ENCODE measurements around the gene LIN7A.

DNA sequence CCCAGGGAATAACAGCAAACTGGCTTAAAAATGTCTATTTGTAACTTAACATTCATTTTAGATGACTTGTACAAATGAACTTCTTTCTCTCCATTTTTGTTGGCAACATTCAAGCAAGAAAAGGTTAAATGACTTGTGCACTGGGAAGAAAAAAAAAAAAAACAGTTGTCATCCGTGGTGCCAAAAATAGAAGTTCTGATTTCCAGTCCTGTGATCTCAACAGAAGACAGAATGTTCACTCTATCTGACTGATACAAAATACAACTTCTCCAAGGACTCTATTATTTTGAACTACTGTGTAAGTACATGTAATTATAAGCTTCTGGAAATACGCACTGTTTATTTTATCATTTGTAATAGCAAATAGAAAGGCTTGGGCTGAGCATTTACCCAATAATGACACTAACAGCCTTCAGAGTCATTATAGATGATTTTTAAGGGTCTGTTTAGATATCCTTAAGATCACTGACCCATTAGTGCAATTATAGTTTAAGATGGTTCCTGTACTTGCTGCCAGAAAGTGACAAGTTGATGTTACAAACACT is 59.9 kb downstream of the LIN7A start:
- TF ChIP-seq, protein P1, sequence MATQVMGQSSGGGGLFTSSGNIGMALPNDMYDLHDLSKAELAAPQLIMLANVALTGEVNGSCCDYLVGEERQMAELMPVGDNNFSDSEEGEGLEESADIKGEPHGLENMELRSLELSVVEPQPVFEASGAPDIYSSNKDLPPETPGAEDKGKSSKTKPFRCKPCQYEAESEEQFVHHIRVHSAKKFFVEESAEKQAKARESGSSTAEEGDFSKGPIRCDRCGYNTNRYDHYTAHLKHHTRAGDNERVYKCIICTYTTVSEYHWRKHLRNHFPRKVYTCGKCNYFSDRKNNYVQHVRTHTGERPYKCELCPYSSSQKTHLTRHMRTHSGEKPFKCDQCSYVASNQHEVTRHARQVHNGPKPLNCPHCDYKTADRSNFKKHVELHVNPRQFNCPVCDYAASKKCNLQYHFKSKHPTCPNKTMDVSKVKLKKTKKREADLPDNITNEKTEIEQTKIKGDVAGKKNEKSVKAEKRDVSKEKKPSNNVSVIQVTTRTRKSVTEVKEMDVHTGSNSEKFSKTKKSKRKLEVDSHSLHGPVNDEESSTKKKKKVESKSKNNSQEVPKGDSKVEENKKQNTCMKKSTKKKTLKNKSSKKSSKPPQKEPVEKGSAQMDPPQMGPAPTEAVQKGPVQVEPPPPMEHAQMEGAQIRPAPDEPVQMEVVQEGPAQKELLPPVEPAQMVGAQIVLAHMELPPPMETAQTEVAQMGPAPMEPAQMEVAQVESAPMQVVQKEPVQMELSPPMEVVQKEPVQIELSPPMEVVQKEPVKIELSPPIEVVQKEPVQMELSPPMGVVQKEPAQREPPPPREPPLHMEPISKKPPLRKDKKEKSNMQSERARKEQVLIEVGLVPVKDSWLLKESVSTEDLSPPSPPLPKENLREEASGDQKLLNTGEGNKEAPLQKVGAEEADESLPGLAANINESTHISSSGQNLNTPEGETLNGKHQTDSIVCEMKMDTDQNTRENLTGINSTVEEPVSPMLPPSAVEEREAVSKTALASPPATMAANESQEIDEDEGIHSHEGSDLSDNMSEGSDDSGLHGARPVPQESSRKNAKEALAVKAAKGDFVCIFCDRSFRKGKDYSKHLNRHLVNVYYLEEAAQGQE (IDR thresholded peaks at IDR 0.05; ENCODE audit: insufficient read depth in 1 of 2, low read depth in 2 of 2, low read length in 1 of 2): no peak
- no peak for TF ChIP-seq CTCF (IDR thresholded peaks at IDR 0.05)
- TF ChIP-seq SIN3A (IDR thresholded peaks at IDR 0.05; ENCODE audit: borderline replicate concordance, insufficient read depth, low read depth, low read length): no peak
- no peak for TF ChIP-seq TCF7L2 (IDR thresholded peaks at IDR 0.05; ENCODE audit: low read depth, low read length)

All from Panc1 (cell line).